Heart right ventricle (tissue), 16 donors: Measurements from ENCODE around the gene GATA6. TPM values are rescaled to one million over a fixed set of nuclear protein-coding genes. Genes with fewer than 3 reads are reported as not detected.
A peak's percentile ranks its signal among the peaks of the same experiment; 100 is the strongest.

ENCODE experiments used
- ATAC-seq, 8 donors: fragments of 200-7000 bp; cut with Tn5 transposase; one replicate each; pipeline ENCODE4 v1.9.1; 2020; ENCODE audit warnings: mild to moderate bottlenecking in 8 of 8, moderate library complexity in 8 of 8, moderate number of reproducible peaks in 1 of 8
- DNase-seq, 2 donors: peaks; one replicate each; pipeline ENCODE4 v3.0.0-alpha.2; 2020
- H3K27ac ChIP-seq, 10 donors: fragments of 200-600 bp; sonication (generic) in 2 of 10; one replicate each; pipeline versions ENCODE4 v1.5.0 to v1.8.0; 2020 to 2022; ENCODE audit warnings: mild to moderate bottlenecking in 3 of 10
- H3K27me3 ChIP-seq, 7 donors: fragments of 200-600 bp; one replicate each; pipeline ENCODE4 v1.8.0; 2021 to 2022; ENCODE audit warnings: mild to moderate bottlenecking in 2 of 7
- H3K36me3 ChIP-seq, 9 donors: fragments of 200-600 bp; sonication (generic) in 1 of 9; one replicate each; pipeline versions ENCODE4 v1.5.0 to v1.8.0; 2020 to 2022; ENCODE audit warnings: mild to moderate bottlenecking in 2 of 9
- H3K4me1 ChIP-seq, 9 donors: fragments of 200-600 bp; sonication (generic) in 1 of 9; one replicate each; pipeline versions ENCODE4 v1.5.0 to v1.8.0; 2020 to 2022; ENCODE audit warnings: mild to moderate bottlenecking in 4 of 9
- H3K4me3 ChIP-seq, 10 donors: fragments of 200-600 bp; sonication (generic) in 2 of 10; one replicate each; pipeline versions ENCODE4 v1.5.0 to v1.8.0; 2020 to 2022; ENCODE audit warnings: mild to moderate bottlenecking in 7 of 10, moderate library complexity in 2 of 10
- H3K9me3 ChIP-seq, 11 donors: fragments of 200-600 bp in 10 of 11; sonication (generic) in 2 of 11; one replicate each; pipeline versions ENCODE4 v1.5.0 to v1.8.0; 2013 to 2022; ENCODE audit warnings: mild to moderate bottlenecking in 2 of 11, control low read depth in 1 of 11, moderate library complexity in 1 of 11
- whole genome bisulfite sequencing, 2 donors: extraction: QIAGEN DNeasy Blood & Tissue Kit; methylation state at CpG; one replicate each; pipeline ENCODE4 v1.1.7; 2013; ENCODE audit warnings: inconsistent platforms in 1 of 2; 5-methylcytosine and 5-hydroxymethylcytosine counted together
- intact Hi-C, 10 donors: fragments of 100-400 bp; cut with DNase I; formaldehyde crosslinking; loops; one replicate each; pipeline versions ENCODE4 v1.11.1 to v1.14.2; 2022
- polyA plus RNA-seq, 2 donors: library from polyadenylated mRNA; stranded (reverse); fragments of 200-250 nt; gene quantifications; one replicate each; pipeline ENCODE4 v1.2.3, GENCODE V29; 2013
- total RNA-seq, 10 donors: library from RNA; stranded (reverse); fragmentation: NEBNext Ultra II Directional in 3 of 10; extraction: Animal tissue kit (Norgen Biotek cat#: 25700) in 3 of 10; gene quantifications; one replicate each; pipeline versions ENCODE4 v1.2.1 to v1.2.4, GENCODE V29; 2021 to 2023
- TF ChIP-seq, protein P1 (sequence below), 9 donors: fragments of 200-600 bp; sonication (generic) in 2 of 9; IDR thresholded peaks; one replicate each; pipeline versions ENCODE4 v1.5.0 to v1.8.0; 2021 to 2022; ENCODE audit warnings: antibody characterized with exemption in 9 of 9, mild to moderate bottlenecking in 5 of 9, moderate library complexity in 1 of 9
- donor health status: Arrhythmogenic right ventricular cardiomyopathy.
- donor health status: ischemic (EF 13 %, LVEDD 7.1; RV severe dilation, severe dysfunction).
- donor health status: healthy with polysubstance abuse.
- donor health status: DM: no; HTN: yes; CAD: no.
- donor health status: DM: no; HTN: no; CAD: no.
- donor health status: ischemic (EF 25% LVEDD 6.9; RV normal size, moderate dysfunction).
- donor health status: ischemic (EF 25% LVEDD 5.7; RV mildly dilated, moderate dysfunction).
- donor health status: healthy.
- donor health status: DM: yes; HTN: yes; CAD: no.
- donor health status: Ischemic cardiomyopathy.
- donor health status: ischemic (EF 35%, LVEDD 5.7; RV mildly dilated, moderate dysfunction).
- donor health status: nonischemic (EF 11% LVEDD 7.7; RV severe dilation, severe dysfunction).
- donor health status: DM: yes; HTN: yes; CAD: no.
- donor health status: PGD.
- donor health status: ischemic (EF 29% LVEDD 5.4; RV normal size, mild dysfunction).
- donor health status: nonischemic (EF 23%, LVEDD 6.1; RV moderate dilation, normal function).

GATA6 gene
- total and polyA plus RNA-seq, 12 donors = 36.7 to 99.5 (median 69.0) TPM

GRCh38 chr18:22166069-22166950 lies 3.1 kb upstream of the GATA6 start:
- intact Hi-C loops = loop anchor here in 8 of 10 donors (2.0 to 10.0 kb wide), 16 partner anchors 46 to 766 kb away; partner anchors contain the start of gene RBBP8 (in 1 of the 8)
- H3K36me3 ChIP-seq = peaks cover 0 to 6% (median 2%) of the 10 kb centered on the region in 9 donors
- ATAC-seq = peak in 6 of 8 donors; percentile 2 to 46 (median 37)
- H3K4me3 ChIP-seq = peak overlapping the region in 9 of 10 donors; percentile 71 to 97 (median 93)
- H3K9me3 ChIP-seq = no peaks in the 10 kb centered on the region
- H3K4me1 ChIP-seq = peaks cover 0 to 45% (median 35%) of the 10 kb centered on the region in 9 donors
- TF ChIP-seq, protein P1, sequence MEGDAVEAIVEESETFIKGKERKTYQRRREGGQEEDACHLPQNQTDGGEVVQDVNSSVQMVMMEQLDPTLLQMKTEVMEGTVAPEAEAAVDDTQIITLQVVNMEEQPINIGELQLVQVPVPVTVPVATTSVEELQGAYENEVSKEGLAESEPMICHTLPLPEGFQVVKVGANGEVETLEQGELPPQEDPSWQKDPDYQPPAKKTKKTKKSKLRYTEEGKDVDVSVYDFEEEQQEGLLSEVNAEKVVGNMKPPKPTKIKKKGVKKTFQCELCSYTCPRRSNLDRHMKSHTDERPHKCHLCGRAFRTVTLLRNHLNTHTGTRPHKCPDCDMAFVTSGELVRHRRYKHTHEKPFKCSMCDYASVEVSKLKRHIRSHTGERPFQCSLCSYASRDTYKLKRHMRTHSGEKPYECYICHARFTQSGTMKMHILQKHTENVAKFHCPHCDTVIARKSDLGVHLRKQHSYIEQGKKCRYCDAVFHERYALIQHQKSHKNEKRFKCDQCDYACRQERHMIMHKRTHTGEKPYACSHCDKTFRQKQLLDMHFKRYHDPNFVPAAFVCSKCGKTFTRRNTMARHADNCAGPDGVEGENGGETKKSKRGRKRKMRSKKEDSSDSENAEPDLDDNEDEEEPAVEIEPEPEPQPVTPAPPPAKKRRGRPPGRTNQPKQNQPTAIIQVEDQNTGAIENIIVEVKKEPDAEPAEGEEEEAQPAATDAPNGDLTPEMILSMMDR (IDR thresholded peaks at IDR 0.05) = peak in 1 of 9 donors; percentile 11
- DNase-seq = peak; percentile 68 to 70
- WGBS, 2 donors = 4 to 5% methylated on average over 46 of the region's 46 CpGs
- peaks cover 0 to 97% (median 54%) of the 10 kb centered on the region in 7 donors for H3K27me3 ChIP-seq
- H3K27ac ChIP-seq = peak overlapping the region; percentile 92 to 100 (median 98)

GRCh38 chr18:22167091-22167470 lies 2.3 kb upstream of the GATA6 start:
- peaks cover 0 to 43% (median 33%) of the 10 kb centered on the region in 9 donors for H3K4me1 ChIP-seq
- intact Hi-C loops = loop anchor here in 8 of 10 donors (2.0 to 10.0 kb wide), 16 partner anchors 45 to 765 kb away; partner anchors contain the start of gene RBBP8 (in 1 of the 8)
- H3K27ac ChIP-seq = peak overlapping the region; percentile 92 to 100 (median 98)

DNA sequence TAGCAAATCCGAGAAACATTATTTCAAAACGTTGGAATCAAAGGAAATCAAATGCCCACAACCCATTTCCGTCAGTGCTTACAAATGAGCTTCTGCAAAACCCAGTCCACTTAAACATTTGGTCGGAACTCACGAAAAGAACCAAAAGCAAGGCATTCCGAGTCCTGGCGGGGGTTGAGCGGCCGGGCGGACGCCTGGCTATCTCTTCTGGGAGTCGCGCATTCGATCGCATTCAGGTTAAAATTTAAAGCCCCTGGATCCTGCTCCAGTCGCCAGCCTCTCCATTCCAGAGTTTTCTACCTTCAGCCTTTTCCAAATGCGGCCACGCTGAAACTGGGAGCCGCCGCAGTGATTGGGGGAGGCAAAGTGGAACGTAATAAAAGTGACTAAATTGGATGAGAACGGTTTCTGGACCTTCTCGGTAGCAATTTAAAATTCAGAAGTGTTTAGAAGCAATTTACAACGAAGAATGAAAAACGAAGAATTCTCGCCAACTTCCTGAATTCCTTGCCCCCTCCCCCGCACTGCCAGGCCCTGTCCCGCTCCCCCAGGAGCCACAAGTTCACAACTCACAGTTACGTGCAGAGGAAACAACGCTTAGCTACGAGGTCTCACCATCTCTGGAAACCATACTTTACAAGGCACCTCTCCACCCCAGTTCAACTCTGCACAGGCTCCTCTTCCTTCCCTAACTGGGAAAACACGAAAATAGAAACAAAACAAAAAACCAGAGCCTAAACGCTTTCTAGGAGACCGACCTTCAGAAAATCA lies 1.7 kb upstream of the GATA6 start:
- TF ChIP-seq, protein P1 (IDR thresholded peaks at IDR 0.05) = no peak
- Histone ChIP-seq H3K9me3 (no peaks in the 10 kb centered on the region), H3K4me1 (peaks cover 0 to 43% (median 35%) of the 10 kb centered on the region in 9 donors), H3K4me3 (peak overlapping the region; percentile 16 to 97 (median 85)), H3K27ac (peak overlapping the region; percentile 92 to 100 (median 98)), H3K27me3 (peaks cover 0 to 96% (median 52%) of the 10 kb centered on the region in 7 donors), H3K36me3 (peaks cover 0 to 17% (median 6%) of the 10 kb centered on the region in 9 donors)
- DNase-seq (peak; percentile 32 to 47), ATAC-seq (peak in 3 of 8 donors; percentile 19 to 30 (median 24))
- intact Hi-C loops = loop anchor here in 9 of 10 donors (2.0 to 10.0 kb wide), 18 partner anchors 45 to 765 kb away; partner anchors contain the start of gene RBBP8 (in 1 of the 9)
- 2 to 5% methylated on average over 34 of the region's 34 CpGs for WGBS, 2 donors

More at GRCh38 chr18:22167091-22167470, 2.3 kb upstream of the GATA6 start:
- Histone ChIP-seq H3K9me3 (no peaks in the 10 kb centered on the region), H3K27me3 (peaks cover 0 to 96% (median 54%) of the 10 kb centered on the region in 7 donors), H3K4me3 (peak overlapping the region; percentile 16 to 97 (median 85)), H3K36me3 (peaks cover 0 to 11% (median 3%) of the 10 kb centered on the region in 9 donors)
- DNase-seq (peak; percentile 36 to 42), ATAC-seq (peak in 4 of 8 donors; percentile 4 to 14 (median 7))
- 2 to 7% methylated on average over 25 of the region's 25 CpGs for WGBS, 2 donors
- TF ChIP-seq, protein P1 (IDR thresholded peaks at IDR 0.05) = no peak
